ENCODE data around the gene NME7. TPM values are rescaled to one million over a fixed set of nuclear protein-coding genes. Genes with fewer than 3 reads are reported as not detected.
A peak's percentile ranks its signal among the peaks of the same experiment; 100 is the strongest.

NME7 gene
- total RNA-seq, 2 donors from 2014 or later = 10.3 to 16.3 TPM

DNA sequence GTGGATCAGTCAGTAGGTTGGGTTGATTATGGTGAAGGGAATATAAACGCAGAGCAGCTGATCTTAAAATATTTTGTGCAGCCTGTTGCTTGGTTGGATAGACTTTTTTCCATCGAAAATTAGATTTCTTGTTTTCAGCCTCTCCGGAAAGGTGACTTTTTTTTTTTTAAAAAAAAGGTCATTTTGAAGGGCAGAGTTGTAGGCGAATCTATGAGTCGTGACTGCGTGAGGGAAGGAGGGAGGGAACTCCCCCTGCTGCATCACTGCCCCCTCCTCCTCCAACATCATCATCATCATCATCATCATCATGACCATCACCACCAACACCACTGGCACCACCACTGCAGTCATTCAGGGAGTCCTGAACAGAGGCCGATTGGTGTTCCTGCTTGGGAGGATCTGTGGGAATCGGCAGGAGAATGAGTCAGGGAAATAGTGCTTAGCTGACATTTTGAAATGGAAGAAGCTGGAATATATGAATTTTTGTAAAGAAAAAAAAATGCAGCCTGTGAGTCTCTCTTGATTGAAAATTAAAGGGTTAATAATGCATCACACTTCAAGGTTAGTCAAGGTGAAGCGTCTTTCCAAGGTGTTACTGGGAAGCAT is 259.9 kb downstream of the NME7 start:
- TF ChIP-seq POLR2A (IDR thresholded peaks at IDR 0.05) (peak; percentile 40), POLR2AphosphoS5 (IDR thresholded peaks at IDR 0.05) (no peak)
- TF ChIP-seq, protein P1, sequence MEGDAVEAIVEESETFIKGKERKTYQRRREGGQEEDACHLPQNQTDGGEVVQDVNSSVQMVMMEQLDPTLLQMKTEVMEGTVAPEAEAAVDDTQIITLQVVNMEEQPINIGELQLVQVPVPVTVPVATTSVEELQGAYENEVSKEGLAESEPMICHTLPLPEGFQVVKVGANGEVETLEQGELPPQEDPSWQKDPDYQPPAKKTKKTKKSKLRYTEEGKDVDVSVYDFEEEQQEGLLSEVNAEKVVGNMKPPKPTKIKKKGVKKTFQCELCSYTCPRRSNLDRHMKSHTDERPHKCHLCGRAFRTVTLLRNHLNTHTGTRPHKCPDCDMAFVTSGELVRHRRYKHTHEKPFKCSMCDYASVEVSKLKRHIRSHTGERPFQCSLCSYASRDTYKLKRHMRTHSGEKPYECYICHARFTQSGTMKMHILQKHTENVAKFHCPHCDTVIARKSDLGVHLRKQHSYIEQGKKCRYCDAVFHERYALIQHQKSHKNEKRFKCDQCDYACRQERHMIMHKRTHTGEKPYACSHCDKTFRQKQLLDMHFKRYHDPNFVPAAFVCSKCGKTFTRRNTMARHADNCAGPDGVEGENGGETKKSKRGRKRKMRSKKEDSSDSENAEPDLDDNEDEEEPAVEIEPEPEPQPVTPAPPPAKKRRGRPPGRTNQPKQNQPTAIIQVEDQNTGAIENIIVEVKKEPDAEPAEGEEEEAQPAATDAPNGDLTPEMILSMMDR (IDR thresholded peaks at IDR 0.05) = no peak
- H3K4me3 ChIP-seq = peak overlapping the region; percentile 64 to 78
- H3K27me3 ChIP-seq (replicated peaks; ENCODE audit: insufficient read depth) = no peaks in the 10 kb centered on the region
- intact Hi-C loops (cut with DNase I) = loop anchor here (2.0 to 10.0 kb wide), 5 partner anchors 50 to 495 kb away; partner anchors contain the start of gene SLC19A2
- DNase-seq (ENCODE audit: low spot score) = no peak
- 15% methylated on average over 9 of the region's 9 CpGs for WGBS
- H3K9me3 ChIP-seq = no peaks in the 10 kb centered on the region
- peak overlapping the region; percentile 73 to 83 for H3K27ac ChIP-seq
- peaks cover 0 to 2% of the 10 kb centered on the region in 2 donors for H3K36me3 ChIP-seq
- peaks cover 6% of the 10 kb centered on the region for H3K4me1 ChIP-seq (replicated peaks)

DNA sequence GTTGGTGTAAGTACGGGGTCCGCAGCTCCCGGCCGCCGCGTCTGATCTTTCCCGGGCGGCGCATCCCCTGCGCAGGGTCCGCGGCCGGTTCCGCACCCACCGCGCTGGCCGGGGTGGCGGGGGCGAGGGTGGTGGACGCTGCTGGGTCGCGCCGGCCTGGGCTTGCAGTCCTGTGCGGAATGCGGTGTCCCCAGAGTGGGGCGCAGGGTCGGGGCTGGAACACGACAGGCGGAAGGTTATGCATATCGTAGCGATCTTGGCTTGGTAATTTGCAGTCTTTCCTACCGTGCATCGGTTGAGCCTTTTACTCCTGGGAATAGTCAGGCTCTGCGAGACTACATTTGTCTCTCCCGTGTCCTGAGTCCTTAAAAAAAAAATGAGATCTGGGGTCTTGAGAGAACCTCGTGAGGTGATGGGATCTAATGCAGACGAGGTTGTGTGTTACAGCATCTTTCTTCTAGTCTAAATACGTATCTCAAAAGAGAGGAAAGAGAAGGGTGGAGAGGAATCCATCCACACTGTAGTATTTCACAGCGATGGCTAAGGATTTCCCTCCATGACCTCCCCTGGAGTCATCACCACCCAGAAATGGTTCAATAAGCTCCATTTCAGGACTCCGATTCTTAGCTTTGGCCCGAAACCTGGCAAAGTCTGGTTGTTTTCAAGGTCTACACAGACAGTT is 260.5 kb downstream of the NME7 start:
- intact Hi-C loops (cut with DNase I) = loop anchor here (2.0 to 10.0 kb wide), 5 partner anchors 50 to 494 kb away; partner anchors contain the start of gene SLC19A2
- H3K36me3 ChIP-seq = peaks cover 0 to 2% of the 10 kb centered on the region in 2 donors
- H3K4me3 ChIP-seq = peak overlapping the region; percentile 64 to 78
- peak overlapping the region; percentile 73 to 83 for H3K27ac ChIP-seq
- no peak for TF ChIP-seq POLR2A (IDR thresholded peaks at IDR 0.05)
- no peak for TF ChIP-seq POLR2AphosphoS5 (IDR thresholded peaks at IDR 0.05)
- TF ChIP-seq, protein P1 (IDR thresholded peaks at IDR 0.05) = no peak
- DNase-seq (ENCODE audit: low spot score) = no peak
- peaks cover 6% of the 10 kb centered on the region for H3K4me1 ChIP-seq (replicated peaks)
- H3K9me3 ChIP-seq = no peaks in the 10 kb centered on the region
- H3K27me3 ChIP-seq (replicated peaks; ENCODE audit: insufficient read depth) = no peaks in the 10 kb centered on the region
- 2% methylated on average over 36 of the region's 41 CpGs for WGBS

DNA sequence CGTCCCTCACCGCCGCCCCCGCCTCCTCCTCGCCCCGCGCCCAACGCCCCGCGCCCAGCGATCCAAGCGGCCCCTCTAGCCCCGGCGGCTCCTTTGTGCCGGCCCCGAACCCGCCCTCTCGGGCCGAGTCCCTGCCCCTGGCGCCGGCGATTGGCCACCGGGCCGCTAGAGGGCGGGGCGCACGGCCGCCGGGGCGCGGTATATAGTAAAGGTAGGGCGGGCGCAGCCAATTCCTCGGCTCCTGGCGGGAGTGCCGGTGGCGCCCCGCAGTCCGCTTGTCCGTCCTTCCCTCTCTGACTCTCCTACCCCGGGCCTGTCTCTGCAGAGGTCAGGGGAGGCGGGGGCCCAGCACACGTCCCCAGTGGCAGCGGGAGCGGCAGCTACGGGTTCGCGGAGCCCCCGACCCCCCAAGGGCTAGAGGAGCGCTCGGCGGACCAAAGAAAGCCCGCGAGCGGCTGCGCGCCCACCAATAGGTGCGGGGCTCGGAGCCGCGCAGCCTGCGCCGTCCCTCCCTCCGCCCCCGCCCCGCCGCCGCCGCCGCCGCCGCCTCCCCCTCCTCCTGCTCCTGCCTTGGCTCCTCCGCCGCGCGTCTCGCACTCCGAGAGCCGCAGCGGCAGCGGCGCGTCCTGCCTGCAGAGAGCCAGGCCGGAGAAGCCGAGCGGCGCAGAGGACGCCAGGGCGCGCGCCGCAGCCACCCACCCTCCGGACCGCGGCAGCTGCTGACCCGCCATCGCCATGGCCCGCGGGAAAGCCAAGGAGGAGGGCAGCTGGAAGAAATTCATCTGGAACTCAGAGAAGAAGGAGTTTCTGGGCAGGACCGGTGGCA is 261.3 kb downstream of the NME7 start, which contains the start of gene ATP1B1:
ATP1B1 (plus strand) TSS at position 596 of the 826 bp plus-strand sequence; CDS start at position 736, 140 bp downstream.
- Histone ChIP-seq H3K4me3 (peak within 1 kb of the TSS; percentile 64 to 78), H3K36me3 (peaks cover 0 to 1% of the 10 kb centered on the region in 2 donors), H3K27ac (peak within 1 kb of the TSS; percentile 73 to 83), H3K27me3 (replicated peaks; ENCODE audit: insufficient read depth) (no peaks in the 10 kb centered on the region), H3K9me3 (no peaks in the 10 kb centered on the region), H3K4me1 (replicated peaks) (peaks cover 6% of the 10 kb centered on the region)
- TF ChIP-seq POLR2A (IDR thresholded peaks at IDR 0.05) (peak; percentile 92), POLR2AphosphoS5 (IDR thresholded peaks at IDR 0.05) (peak; percentile 83)
- TF ChIP-seq, protein P1 (IDR thresholded peaks at IDR 0.05) = peak; percentile 75 to 93 (median 90)
- intact Hi-C loops (cut with DNase I) = loop anchor here (2.0 to 10.0 kb wide), 5 partner anchors 51 to 494 kb away; partner anchors contain the start of gene SLC19A2
- 0% methylated on average over 38 of the region's 100 CpGs for WGBS
- peak; percentile 85 for DNase-seq (ENCODE audit: low spot score)

DNA sequence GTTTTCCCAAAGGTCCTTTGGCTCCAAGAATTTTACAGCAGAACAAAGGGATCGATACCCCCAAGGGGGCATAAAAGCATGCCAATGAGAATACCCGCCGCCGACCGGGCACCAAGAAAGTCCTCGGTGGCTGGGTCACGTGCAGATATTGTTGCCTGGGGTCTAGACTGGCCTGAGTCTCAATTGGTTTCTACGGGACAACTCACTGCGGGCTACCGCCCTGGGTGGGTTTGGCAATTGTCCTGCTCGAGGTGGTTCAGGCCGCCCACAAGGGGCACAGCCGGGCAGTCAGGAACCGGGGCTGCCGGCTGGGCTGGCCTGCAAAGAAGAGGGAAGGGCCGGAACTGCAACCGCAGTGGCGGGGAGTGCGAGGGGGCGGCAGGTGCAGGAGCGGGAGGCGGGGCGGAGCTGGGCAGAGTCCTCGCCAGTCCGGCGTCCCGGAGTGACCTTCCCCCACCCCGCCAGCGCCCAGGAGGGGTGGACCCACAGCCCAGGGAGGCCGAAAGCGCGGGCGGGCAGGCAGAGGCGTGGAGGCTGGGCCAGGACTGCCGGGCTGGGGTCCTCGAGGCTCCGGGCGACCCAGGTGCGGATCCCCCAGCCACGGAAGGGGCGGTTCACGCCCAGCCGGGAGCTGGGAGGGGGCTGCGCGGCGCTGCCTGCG is 262.0 kb downstream of the NME7 start:
- WGBS = 4% methylated on average over 34 of the region's 47 CpGs
- intact Hi-C loops (cut with DNase I) = loop anchor here (2.0 to 10.0 kb wide), 5 partner anchors 52 to 493 kb away; partner anchors contain the start of gene SLC19A2
- H3K4me3 ChIP-seq = peak overlapping the region; percentile 64 to 78
- H3K36me3 ChIP-seq = no peaks in the 10 kb centered on the region
- peak overlapping the region; percentile 73 to 83 for H3K27ac ChIP-seq
- peaks cover 6% of the 10 kb centered on the region for H3K4me1 ChIP-seq (replicated peaks)
- H3K9me3 ChIP-seq = no peaks in the 10 kb centered on the region
- DNase-seq (ENCODE audit: low spot score) = peak; percentile 53
- H3K27me3 ChIP-seq (replicated peaks; ENCODE audit: insufficient read depth) = no peaks in the 10 kb centered on the region
- TF ChIP-seq, protein P1 (IDR thresholded peaks at IDR 0.05) = peak in 1 of 4 experiments; percentile 2
- no peak for TF ChIP-seq POLR2AphosphoS5 (IDR thresholded peaks at IDR 0.05)
- TF ChIP-seq POLR2A (IDR thresholded peaks at IDR 0.05) = no peak
